ENCODE results near the gene CSTB.

The CSTB gene

GRCh38 chr21:43811262-43812105, 35.4 kb upstream of the CSTB start:
- no peak for DNase-seq (ENCODE audit: low read depth in 2 of 3, low spot score in 2 of 3)

GRCh38 chr21:43810505-43811261, 34.6 kb upstream of the CSTB start:
- DNase-seq (ENCODE audit: low read depth in 2 of 3, low spot score in 2 of 3): peak; percentile 76 to 98 (median 96)

- no peak for DNase-seq (ENCODE audit: low read depth in 2 of 3, low spot score in 2 of 3)
Measured at GRCh38 chr21:43809853-43810504, 33.9 kb upstream of the CSTB start.

GRCh38 chr21:43809346-43809799, 33.3 kb upstream of the CSTB start:
- no peak for DNase-seq (ENCODE audit: low read depth in 2 of 3, low spot score in 2 of 3)

- no peak for DNase-seq (ENCODE audit: low read depth in 2 of 3, low spot score in 2 of 3)
Measured at GRCh38 chr21:43808832-43809251, 32.7 kb upstream of the CSTB start.

GRCh38 chr21:43808367-43808766, 32.3 kb upstream of the CSTB start:
- DNase-seq (ENCODE audit: low read depth in 2 of 3, low spot score in 2 of 3): no peak

- DNase-seq (ENCODE audit: low read depth in 2 of 3, low spot score in 2 of 3): no peak
Measured at GRCh38 chr21:43806017-43806710, 30.1 kb upstream of the CSTB start.

GRCh38 chr21:43805275-43805800, 29.2 kb upstream of the CSTB start:
- no peak for DNase-seq (ENCODE audit: low read depth in 2 of 3, low spot score in 2 of 3)

- no peak for DNase-seq (ENCODE audit: low read depth in 2 of 3, low spot score in 2 of 3)
Measured at GRCh38 chr21:43803558-43804300, 27.6 kb upstream of the CSTB start.

GRCh38 chr21:43802713-43803313, 26.7 kb upstream of the CSTB start:
- DNase-seq (ENCODE audit: low read depth in 2 of 3, low spot score in 2 of 3): no peak

- no peak for DNase-seq (ENCODE audit: low read depth in 2 of 3, low spot score in 2 of 3)
Measured at GRCh38 chr21:43801006-43801783, 25.1 kb upstream of the CSTB start.

GRCh38 chr21:43800566-43800965, 24.5 kb upstream of the CSTB start:
- no peak for DNase-seq (ENCODE audit: low read depth in 2 of 3, low spot score in 2 of 3)

- no peak for DNase-seq (ENCODE audit: low read depth in 2 of 3, low spot score in 2 of 3)
Measured at GRCh38 chr21:43800124-43800523, 24.0 kb upstream of the CSTB start.

GRCh38 chr21:43799301-43799840, 23.3 kb upstream of the CSTB start:
- DNase-seq (ENCODE audit: low read depth in 2 of 3, low spot score in 2 of 3): no peak

GRCh38 chr21:43797925-43798715, 22.0 kb upstream of the CSTB start:
- no peak for DNase-seq (ENCODE audit: low read depth in 2 of 3, low spot score in 2 of 3)

GRCh38 chr21:43797415-43797814, 21.3 kb upstream of the CSTB start:
- no peak for DNase-seq (ENCODE audit: low read depth in 2 of 3, low spot score in 2 of 3)

GRCh38 chr21:43794857-43795256, 18.7 kb upstream of the CSTB start:
- no peak for DNase-seq (ENCODE audit: low read depth in 2 of 3, low spot score in 2 of 3)

- DNase-seq (ENCODE audit: low read depth in 2 of 3, low spot score in 2 of 3): no peak
Measured at GRCh38 chr21:43794311-43794710, 18.2 kb upstream of the CSTB start.
